Lower leg skin (tissue), 4 donors: Measurements from ENCODE around the gene LAMC3. TPM values are rescaled to one million over a fixed set of nuclear protein-coding genes. Genes with fewer than 3 reads are reported as not detected.
A peak's percentile ranks its signal among the peaks of the same experiment; 100 is the strongest.
"Not testable (repeated sequence)": the region's sequence is repeated elsewhere in the genome, so short reads cannot be mapped to it uniquely, and the experiment has no call there.

Experiments used
- DNase-seq, 2 donors: peaks; one replicate each; pipeline ENCODE4 v3.0.0-alpha.2; 2019; ENCODE audit warnings: low spot score in 2 of 2
- H3K4me3 ChIP-seq: fragments of 200-600 bp; sonication (generic); 2 replicates; pipeline ENCODE4 v1.5.1; 2017; ENCODE audit warnings: mild to moderate bottlenecking, low read depth; ENCODE audit not compliant: poor library complexity, severe bottlenecking
- CTCF ChIP-seq, 3 donors: fragments of 450-650 bp; IDR thresholded peaks; one replicate each; pipeline ENCODE4 v1.5.1; 2016; ENCODE audit warnings: antibody characterized with exemption in 3 of 3, mild to moderate bottlenecking in 3 of 3, moderate library complexity in 2 of 3
- POLR2A ChIP-seq, 2 donors: fragments of 450-650 bp; IDR thresholded peaks; one replicate each; pipeline ENCODE4 v1.6.1; 2016 to 2017; ENCODE audit warnings: antibody characterized with exemption in 2 of 2, mild to moderate bottlenecking in 1 of 2, moderate library complexity in 1 of 2
- WGBS, 2 donors: methylation state at CpG; one replicate each; pipeline ENCODE4 v1.1.5; 2018; 5-methylcytosine and 5-hydroxymethylcytosine counted together
- intact Hi-C: fragments of 100-400 bp; cut with DNase I; formaldehyde crosslinking; loops from one replicate; pipeline ENCODE4 v1.15.0; 2023; ENCODE audit warnings: low total_unique reads
- total RNA-seq, 4 donors: library from RNA; depleted of rRNA; stranded (reverse); fragments of >200 nt; gene quantifications; one replicate each; pipeline ENCODE4 v1.1.0, GENCODE V29; 2016

The LAMC3 gene
- total RNA-seq, 4 donors from 2014 or later, result 9.1 to 23.0 (median 11.2) TPM

GRCh38 chr9:131097126-131097947 is 88.4 kb downstream of the LAMC3 start:
- intact Hi-C loops, result no loop called here

GRCh38 chr9:131097948-131098278 is 88.9 kb downstream of the LAMC3 start:
- DNase-seq, result no peak
- no peak for TF ChIP-seq CTCF (IDR thresholded peaks at IDR 0.05)
- TF ChIP-seq POLR2A (IDR thresholded peaks at IDR 0.05), result no peak
- WGBS, 2 donors, result 73 to 79% methylated on average over 8 of the region's 8 CpGs
- intact Hi-C loops, result no loop called here
- no peak overlapping the region for H3K4me3 ChIP-seq

More at GRCh38 chr9:131097126-131097947, 88.4 kb downstream of the LAMC3 start:
- H3K4me3 ChIP-seq, result peak overlapping the region; percentile 45
- DNase-seq, result no peak
- TF ChIP-seq POLR2A (IDR thresholded peaks at IDR 0.05) (no peak), CTCF (IDR thresholded peaks at IDR 0.05) (no peak)
- 23 to 30% methylated on average over 19 of the region's 19 CpGs for WGBS, 2 donors

GRCh38 chr9:131098391-131099101 is 89.6 kb downstream of the LAMC3 start:
- TF ChIP-seq CTCF (IDR thresholded peaks at IDR 0.05) (no peak), POLR2A (IDR thresholded peaks at IDR 0.05) (no peak)
- H3K4me3 ChIP-seq, result no peak overlapping the region
- 79 to 84% methylated on average over 11 to 13 of the region's 13 CpGs for WGBS, 2 donors
- DNase-seq, result no peak
- intact Hi-C loops, result no loop called here

- 80 to 87% methylated on average over 8 of the region's 8 CpGs for WGBS, 2 donors
- TF ChIP-seq CTCF (IDR thresholded peaks at IDR 0.05) (no peak), POLR2A (IDR thresholded peaks at IDR 0.05) (no peak)
- no peak for DNase-seq
- no peak overlapping the region for H3K4me3 ChIP-seq
- intact Hi-C loops, result no loop called here
These were observed 90.2 kb downstream of the LAMC3 start for GRCh38 chr9:131099102-131099606.

- DNase-seq, H3K4me3 ChIP-seq, intact Hi-C loops: not testable (repeated sequence)
- 93 to 94% methylated on average over 8 of the region's 8 CpGs for WGBS, 2 donors
These were observed 90.9 kb downstream of the LAMC3 start for GRCh38 chr9:131099845-131100244.

GRCh38 chr9:131100445-131100844 is 91.5 kb downstream of the LAMC3 start:
- intact Hi-C loops, result no loop called here
- H3K4me3 ChIP-seq, result no peak overlapping the region
- TF ChIP-seq POLR2A (IDR thresholded peaks at IDR 0.05) (no peak), CTCF (IDR thresholded peaks at IDR 0.05) (no peak)
- no peak for DNase-seq
- 85 to 90% methylated on average over 9 of the region's 9 CpGs for WGBS, 2 donors
